IMR-90 (cell line): ENCODE data around the gene ARHGEF2. TPM values are rescaled to one million over a fixed set of nuclear protein-coding genes. Genes with fewer than 3 reads are reported as not detected.

Experiments
- ATAC-seq: fragments of 200-7000 bp; cut with Tn5 transposase; 2 replicates; pipeline ENCODE4 v1.9.1; 2020; ENCODE audit warnings: low read depth, mild to moderate bottlenecking, moderate library complexity
- BruUV-seq: library from RNA; stranded (reverse); fragments of 400-500 nt; replicated peaks from 2 replicates; lab custom pipeline; 2021; lab: Mats Ljungman, UMichigan
- CTCF ChIA-PET: fragments of 300-600 bp; formaldehyde crosslinking; extraction: SDS; loops from one replicate; lab custom pipeline; 2021; ENCODE audit warnings: antibody characterized with exemption; lab: Yijun Ruan, JAX
- POLR2A ChIA-PET: fragments of 300-600 bp; sonication (Branson Sonifier 250); formaldehyde crosslinking; loops from one replicate; lab custom pipeline; 2022; ENCODE audit warnings: antibody characterized with exemption; ENCODE audit not compliant: unreplicated experiment; lab: Charles Lee
- DNase-seq: peaks from one replicate; pipeline ENCODE4 v3.0.0; 2013
- H2AFZ ChIP-seq: replicated peaks from 2 replicates; pipeline ENCODE3; 2013; ENCODE audit warnings: low read length, mild to moderate bottlenecking; ENCODE audit not compliant: poor library complexity
- H2AK5ac ChIP-seq: 2 replicates; pipeline ENCODE4 v1.6.1; 2013; ENCODE audit warnings: low read depth, low read length, inconsistent platforms
- H2AK9ac ChIP-seq: replicated peaks from 2 replicates; pipeline ENCODE3; 2013; ENCODE audit warnings: mild to moderate bottlenecking, low read depth, low read length, moderate library complexity; ENCODE audit not compliant: poor library complexity
- H2BK120ac ChIP-seq: 2 replicates; pipeline ENCODE4 v1.6.1; 2013; ENCODE audit warnings: low read depth, low read length, inconsistent platforms
- H2BK15ac ChIP-seq: 3 replicates; pipeline ENCODE4 v1.6.1; 2013; ENCODE audit warnings: low read depth, low read length, inconsistent platforms
- H2BK20ac ChIP-seq: 2 replicates; pipeline ENCODE4 v1.6.1; 2013; ENCODE audit warnings: low read depth, mild to moderate bottlenecking, inconsistent platforms, low read length, moderate library complexity
- H2BK5ac ChIP-seq: 2 replicates; pipeline ENCODE4 v1.6.1; 2013; ENCODE audit warnings: mild to moderate bottlenecking, low read depth, low read length, inconsistent platforms; ENCODE audit not compliant: poor library complexity, severe bottlenecking
- H3K14ac ChIP-seq: replicated peaks from 2 replicates; pipeline ENCODE4 v1.6.1; 2013; ENCODE audit warnings: low read depth, low read length, inconsistent platforms
- H3K18ac ChIP-seq: 2 replicates; pipeline ENCODE4 v1.6.1; 2013; ENCODE audit warnings: low read depth, low read length, control low read depth
- H3K23ac ChIP-seq: 2 replicates; pipeline ENCODE4 v1.6.1; 2013; ENCODE audit warnings: low read depth, low read length, inconsistent platforms
- H3K27ac ChIP-seq: 2 replicates; pipeline ENCODE4 v1.5.1; 2013; ENCODE audit warnings: mild to moderate bottlenecking, control low read depth, low read length; ENCODE audit not compliant: insufficient read depth
- H3K27me3 ChIP-seq: 2 replicates; pipeline ENCODE4 v1.6.1; 2013; ENCODE audit warnings: low read length; ENCODE audit not compliant: control insufficient read depth, insufficient read depth
- H3K36me3 ChIP-seq: 2 replicates; pipeline ENCODE4 v1.6.1; 2013; ENCODE audit warnings: low read length, mixed read lengths; ENCODE audit not compliant: control insufficient read depth, insufficient read depth
- H3K4ac ChIP-seq: 2 replicates; pipeline ENCODE4 v1.6.1; 2013; ENCODE audit warnings: low read depth, low read length, inconsistent platforms
- H3K4me1 ChIP-seq: 2 replicates; pipeline ENCODE4 v1.6.1; 2013; ENCODE audit warnings: low read length, mixed read lengths; ENCODE audit not compliant: control insufficient read depth, insufficient read depth
- H3K4me2 ChIP-seq: 2 replicates; pipeline ENCODE4 v1.6.1; 2013; ENCODE audit warnings: low read depth, mild to moderate bottlenecking, control low read depth, low read length, moderate library complexity
- H3K4me3 ChIP-seq: 2 replicates; pipeline ENCODE4 v1.5.1; 2013; ENCODE audit warnings: low read depth, mild to moderate bottlenecking, control low read depth, low read length, moderate library complexity; ENCODE audit not compliant: insufficient read depth
- H3K56ac ChIP-seq: 2 replicates; pipeline ENCODE4 v1.6.1; 2013; ENCODE audit warnings: low read length, inconsistent platforms; ENCODE audit not compliant: insufficient read depth; ENCODE audit errors: extremely low read depth
- H3K79me1 ChIP-seq, 2 experiments: 2 replicates each; pipeline ENCODE4 v1.6.1; 2013; ENCODE audit warnings: low read length in 2 of 2, inconsistent platforms in 1 of 2, low read depth in 1 of 2
- H3K9ac ChIP-seq: 2 replicates; pipeline ENCODE4 v1.6.1; 2013; ENCODE audit warnings: low read depth, low read length, control low read depth
- H3K9me1 ChIP-seq: 2 replicates; pipeline ENCODE4 v1.6.1; 2013; ENCODE audit warnings: low read length, inconsistent platforms; ENCODE audit not compliant: insufficient read depth
- H3K9me3 ChIP-seq: 2 replicates; pipeline ENCODE4 v1.6.1; 2013; ENCODE audit warnings: low read length; ENCODE audit not compliant: control insufficient read depth, insufficient read depth
- H4K20me1 ChIP-seq: 2 replicates; pipeline ENCODE4 v1.6.1; 2013; ENCODE audit warnings: low read length, inconsistent platforms; ENCODE audit not compliant: insufficient read depth
- H4K5ac ChIP-seq: 2 replicates; pipeline ENCODE4 v1.6.1; 2013; ENCODE audit warnings: mild to moderate bottlenecking, low read depth, low read length, control low read depth
- H4K8ac ChIP-seq, 2 experiments: 2 replicates each; pipeline ENCODE4 v1.6.1; 2013; ENCODE audit warnings: low read depth in 2 of 2, low read length in 2 of 2, control low read depth in 1 of 2, inconsistent platforms in 1 of 2
- H4K91ac ChIP-seq: 2 replicates; pipeline ENCODE4 v1.6.1; 2013; ENCODE audit warnings: low read depth, low read length, inconsistent platforms; ENCODE audit not compliant: insufficient read depth
- BHLHE40 ChIP-seq: fragments of 150-350 bp; IDR thresholded peaks from 2 replicates; pipeline ENCODE4 v1.6.1; 2016; ENCODE audit warnings: mild to moderate bottlenecking, low read depth, low read length
- CEBPB ChIP-seq: IDR thresholded peaks from 2 replicates; pipeline ENCODE4 v1.6.1; 2012; ENCODE audit warnings: low read depth, low read length, improper control_type of control experiment
- CHD1 ChIP-seq: IDR thresholded peaks from 2 replicates; pipeline ENCODE4 v1.6.1; 2012; ENCODE audit warnings: low read depth, low read length, improper control_type of control experiment
- FOS ChIP-seq: fragments of 150-350 bp; IDR thresholded peaks from 2 replicates; pipeline ENCODE4 v1.6.1; 2016; ENCODE audit warnings: low read depth, low read length
- MAFK ChIP-seq: IDR thresholded peaks from 2 replicates; pipeline ENCODE4 v1.6.1; 2012; ENCODE audit warnings: low read depth, low read length, improper control_type of control experiment
- MAZ ChIP-seq: IDR thresholded peaks from 2 replicates; pipeline ENCODE4 v1.6.1; 2012; ENCODE audit warnings: low read depth, mild to moderate bottlenecking, low read length, improper control_type of control experiment, moderate library complexity, borderline replicate concordance
- MXI1 ChIP-seq: IDR thresholded peaks from 2 replicates; pipeline ENCODE4 v1.6.1; 2012; ENCODE audit warnings: low read depth, mild to moderate bottlenecking, low read length, moderate library complexity, borderline replicate concordance
- NFE2L2 ChIP-seq: fragments of 150-350 bp; IDR thresholded peaks from 2 replicates; pipeline ENCODE4 v1.6.1; 2016; ENCODE audit warnings: low read depth, mild to moderate bottlenecking, low read length
- POLR2A ChIP-seq: IDR thresholded peaks from 2 replicates; pipeline ENCODE4 v1.6.1; 2012; ENCODE audit warnings: mild to moderate bottlenecking, low read depth, low read length
- RAD21 ChIP-seq: IDR thresholded peaks from 2 replicates; pipeline ENCODE4 v1.6.1; 2012; ENCODE audit warnings: low read length, improper control_type of control experiment
- RCOR1 ChIP-seq: IDR thresholded peaks from 2 replicates; pipeline ENCODE4 v1.6.1; 2012; ENCODE audit warnings: mild to moderate bottlenecking, low read length, improper control_type of control experiment; ENCODE audit not compliant: insufficient replicate concordance
- RFX5 ChIP-seq: IDR thresholded peaks from 2 replicates; pipeline ENCODE4 v1.8.0; 2012; ENCODE audit warnings: low read depth, mild to moderate bottlenecking, low read length, moderate library complexity
- SMC3 ChIP-seq: fragments of 150-350 bp; IDR thresholded peaks from 2 replicates; pipeline ENCODE4 v1.6.1; 2016; ENCODE audit warnings: low read depth, mild to moderate bottlenecking, antibody characterized with exemption, low read length, moderate library complexity
- USF2 ChIP-seq: fragments of 150-350 bp; IDR thresholded peaks from 2 replicates; pipeline ENCODE4 v1.6.1; 2017; ENCODE audit warnings: mild to moderate bottlenecking, antibody characterized with exemption, low read length, low read depth
- WGBS, 2 experiments: methylation state at CpG; one replicate each; pipeline versions ENCODE4 v1.1.5 to v1.1.7; 2013; ENCODE audit warnings: missing lambda C conversion rate in 2 of 2; ENCODE audit not compliant: insufficient read length in 1 of 2; ENCODE audit errors: extremely low coverage in 2 of 2; 5-methylcytosine and 5-hydroxymethylcytosine counted together
- dilution Hi-C: fragments of 300-500 bp; cut with HindIII; formaldehyde crosslinking; loops from one replicate; pipeline ENCODE4 v1.14.3; 2018; ENCODE audit warnings: low sequenced_read_pairs; ENCODE audit not compliant: unreplicated experiment
- in situ Hi-C: fragments of 300-500 bp; cut with MboI; formaldehyde crosslinking; loops from 3 replicates; pipeline ENCODE4 v1.14.3; 2019; ENCODE audit warnings: low sequenced_read_pairs, inconsistent platforms, mixed read lengths
- intact Hi-C: fragments of 100-400 bp; cut with micrococcal nuclease; formaldehyde crosslinking; loops from 2 replicates; pipeline ENCODE4 v1.10.0; 2022
- polyA plus RNA-seq, 3 experiments: library from polyadenylated mRNA; depleted of rRNA; stranded (reverse); fragments of >200 nt; gene quantifications; 2 replicates each; pipeline ENCODE4 v1.2.3, GENCODE V29; 2012; ENCODE audit warnings: low replicate concordance in 1 of 3
- total RNA-seq: library from RNA; depleted of rRNA; stranded (reverse); fragments of >200 nt; gene quantifications from 2 replicates; pipeline ENCODE4 v1.2.3, GENCODE V29; 2012
- TF ChIP-seq, protein P1 (sequence below): conservative IDR thresholded peaks from 2 replicates; pipeline ENCODE4 v1.5.1; 2012; ENCODE audit warnings: mild to moderate bottlenecking, low read depth, low read length, improper control_type of control experiment
- TF ChIP-seq, protein P2 (sequence below): fragments of 150-350 bp; IDR thresholded peaks from 2 replicates; pipeline ENCODE4 v1.6.1; 2016; ENCODE audit warnings: low read depth, mild to moderate bottlenecking, low read length, moderate library complexity, borderline replicate concordance

Gene ARHGEF2
- total and polyA plus RNA-seq, 2 of the 4 experiments (the other 2 are of a cell fraction) = 91.8 to 117 TPM

- Histone ChIP-seq H2AK5ac (no peak overlapping the region), H3K18ac (no peak overlapping the region)
- BruUV-seq = no TSS peak
Measured at GRCh38 chr1:155920717-155921116, 57.6 kb downstream of the ARHGEF2 start.

More at GRCh38 chr1:155920717-155921116, 57.6 kb downstream of the ARHGEF2 start:
- Histone ChIP-seq H3K4me2 (no peak overlapping the region), H3K4ac (no peak overlapping the region), H2BK15ac (no peak overlapping the region), H2AFZ (no peak overlapping the region), H3K56ac (no peak overlapping the region), H3K36me3 (peaks cover 60% of the 10 kb centered on the region), H3K9me3 (no peaks in the 10 kb centered on the region), H3K79me1 (peaks cover 26 to 37% of the 10 kb centered on the region in 2 experiments), H4K20me1 (peaks cover 12% of the 10 kb centered on the region; the same call in 1 of the 2 replicates), H2BK5ac (no peak overlapping the region), H3K4me1 (peaks cover 3% of the 10 kb centered on the region; the same call in 1 of the 2 replicates), H4K5ac (no peak overlapping the region), H3K4me3 (no peak overlapping the region), H3K9me1 (peaks cover 4% of the 10 kb centered on the region; the same call in 1 of the 2 replicates), H2BK120ac (no peak overlapping the region), H3K27me3 (no peaks in the 10 kb centered on the region), H4K8ac (no peak overlapping the region), H2AK9ac (no peak overlapping the region), H2BK20ac (no peak overlapping the region), H3K27ac (no peak overlapping the region), H3K23ac (no peak overlapping the region), H3K14ac (no peak overlapping the region), H3K9ac (no peak overlapping the region), H4K91ac (no peak overlapping the region)
- dilution Hi-C loops (no loop called here), intact Hi-C loops (no loop called here), in situ Hi-C loops (no loop called here)
- DNase-seq = no peak
- ChIA-PET CTCF (no interaction called here), POLR2A (no interaction called here)
- ATAC-seq = no peak
- TF ChIP-seq USF2 = no peak
- TF ChIP-seq, protein P1, sequence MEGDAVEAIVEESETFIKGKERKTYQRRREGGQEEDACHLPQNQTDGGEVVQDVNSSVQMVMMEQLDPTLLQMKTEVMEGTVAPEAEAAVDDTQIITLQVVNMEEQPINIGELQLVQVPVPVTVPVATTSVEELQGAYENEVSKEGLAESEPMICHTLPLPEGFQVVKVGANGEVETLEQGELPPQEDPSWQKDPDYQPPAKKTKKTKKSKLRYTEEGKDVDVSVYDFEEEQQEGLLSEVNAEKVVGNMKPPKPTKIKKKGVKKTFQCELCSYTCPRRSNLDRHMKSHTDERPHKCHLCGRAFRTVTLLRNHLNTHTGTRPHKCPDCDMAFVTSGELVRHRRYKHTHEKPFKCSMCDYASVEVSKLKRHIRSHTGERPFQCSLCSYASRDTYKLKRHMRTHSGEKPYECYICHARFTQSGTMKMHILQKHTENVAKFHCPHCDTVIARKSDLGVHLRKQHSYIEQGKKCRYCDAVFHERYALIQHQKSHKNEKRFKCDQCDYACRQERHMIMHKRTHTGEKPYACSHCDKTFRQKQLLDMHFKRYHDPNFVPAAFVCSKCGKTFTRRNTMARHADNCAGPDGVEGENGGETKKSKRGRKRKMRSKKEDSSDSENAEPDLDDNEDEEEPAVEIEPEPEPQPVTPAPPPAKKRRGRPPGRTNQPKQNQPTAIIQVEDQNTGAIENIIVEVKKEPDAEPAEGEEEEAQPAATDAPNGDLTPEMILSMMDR = no peak
- no peak for TF ChIP-seq MXI1
- no peak for TF ChIP-seq SMC3
- no peak for TF ChIP-seq FOS
- TF ChIP-seq BHLHE40 = no peak
- TF ChIP-seq RFX5 = no peak
- TF ChIP-seq CEBPB = no peak
- no peak for TF ChIP-seq RCOR1
- TF ChIP-seq RAD21 = no peak
- TF ChIP-seq MAZ = no peak
- TF ChIP-seq POLR2A = no peak
- no peak for TF ChIP-seq CHD1
- no peak for TF ChIP-seq MAFK
- TF ChIP-seq NFE2L2 = no peak
- TF ChIP-seq, protein P2, sequence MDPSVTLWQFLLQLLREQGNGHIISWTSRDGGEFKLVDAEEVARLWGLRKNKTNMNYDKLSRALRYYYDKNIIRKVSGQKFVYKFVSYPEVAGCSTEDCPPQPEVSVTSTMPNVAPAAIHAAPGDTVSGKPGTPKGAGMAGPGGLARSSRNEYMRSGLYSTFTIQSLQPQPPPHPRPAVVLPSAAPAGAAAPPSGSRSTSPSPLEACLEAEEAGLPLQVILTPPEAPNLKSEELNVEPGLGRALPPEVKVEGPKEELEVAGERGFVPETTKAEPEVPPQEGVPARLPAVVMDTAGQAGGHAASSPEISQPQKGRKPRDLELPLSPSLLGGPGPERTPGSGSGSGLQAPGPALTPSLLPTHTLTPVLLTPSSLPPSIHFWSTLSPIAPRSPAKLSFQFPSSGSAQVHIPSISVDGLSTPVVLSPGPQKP = no peak
- no CpG with 5 or more reads among the region's 3 CpGs for WGBS, 2 experiments
